H9 (cell line): Measurements from ENCODE around the gene CACNA2D3. TPM values are rescaled to one million over a fixed set of nuclear protein-coding genes. Genes with fewer than 3 reads are reported as not detected.

Experiments used
- DNase-seq: peaks from one replicate; pipeline ENCODE4 v3.0.0-alpha.2; 2017
- H2AFZ ChIP-seq: one replicate; pipeline ENCODE4 v1.6.1; 2013; ENCODE audit warnings: mild to moderate bottlenecking, low read length, control low read depth, moderate library complexity
- H2AK5ac ChIP-seq: 2 replicates; pipeline ENCODE4 v1.6.1; 2013; ENCODE audit warnings: low read length, control low read depth, mixed read lengths; ENCODE audit not compliant: insufficient read length
- H2BK120ac ChIP-seq: one replicate; pipeline ENCODE4 v1.6.1; 2013; ENCODE audit warnings: low read depth, mild to moderate bottlenecking, low read length, control low read depth, inconsistent platforms; ENCODE audit not compliant: poor library complexity, severe bottlenecking
- H2BK12ac ChIP-seq: 2 replicates; pipeline ENCODE4 v1.6.1; 2013; ENCODE audit warnings: low read length, control low read depth, mixed read lengths, low read depth; ENCODE audit not compliant: insufficient read length
- H2BK15ac ChIP-seq: 2 replicates; pipeline ENCODE4 v1.6.1; 2013; ENCODE audit warnings: low read depth, low read length, control low read depth
- H2BK20ac ChIP-seq: one replicate; pipeline ENCODE4 v1.6.1; 2013; ENCODE audit warnings: low read depth, mild to moderate bottlenecking, low read length, control low read depth, inconsistent platforms; ENCODE audit not compliant: poor library complexity, severe bottlenecking
- H2BK5ac ChIP-seq: 2 replicates; pipeline ENCODE4 v1.6.1; 2013; ENCODE audit warnings: low read length, control low read depth, mixed read lengths; ENCODE audit not compliant: insufficient read length
- H3K14ac ChIP-seq: 2 replicates; pipeline ENCODE4 v1.6.1; 2013; ENCODE audit warnings: low read length, control low read depth; ENCODE audit not compliant: insufficient read depth
- H3K18ac ChIP-seq: 2 replicates; pipeline ENCODE4 v1.6.1; 2013; ENCODE audit warnings: low read depth, mild to moderate bottlenecking, mixed read lengths, low read length, control low read depth; ENCODE audit not compliant: insufficient read length
- H3K23ac ChIP-seq: 2 replicates; pipeline ENCODE4 v1.6.1; 2013; ENCODE audit warnings: low read length, control low read depth, mixed read lengths, low read depth; ENCODE audit not compliant: insufficient read length
- H3K23me2 ChIP-seq: 2 replicates; pipeline ENCODE4 v1.6.1; 2013; ENCODE audit warnings: low read depth, mild to moderate bottlenecking, mixed read lengths, low read length, control low read depth; ENCODE audit not compliant: insufficient read length, poor library complexity, severe bottlenecking
- H3K27ac ChIP-seq: 2 replicates; pipeline ENCODE4 v1.5.1; 2013; ENCODE audit warnings: low read length, control low read depth, mixed read lengths, low read depth; ENCODE audit not compliant: insufficient read length
- H3K27me3 ChIP-seq: 2 replicates; pipeline ENCODE4 v1.6.1; 2013; ENCODE audit warnings: low read length, control low read depth, inconsistent platforms; ENCODE audit not compliant: insufficient read depth
- H3K4ac ChIP-seq: 2 replicates; pipeline ENCODE4 v1.6.1; 2013; ENCODE audit warnings: low read depth, mild to moderate bottlenecking, control low read depth, inconsistent platforms, low read length, moderate library complexity
- H3K4me1 ChIP-seq: 2 replicates; pipeline ENCODE4 v1.6.1; 2013; ENCODE audit warnings: low read length, control low read depth, inconsistent platforms; ENCODE audit not compliant: insufficient read depth
- H3K4me2 ChIP-seq: 2 replicates; pipeline ENCODE4 v1.6.1; 2013; ENCODE audit warnings: low read length, control low read depth, mixed read lengths; ENCODE audit not compliant: insufficient read length, insufficient read depth
- H3K56ac ChIP-seq: 2 replicates; pipeline ENCODE4 v1.6.1; 2013; ENCODE audit warnings: low read depth, mild to moderate bottlenecking, mixed read lengths, low read length, control low read depth; ENCODE audit not compliant: insufficient read length
- H3K79me1 ChIP-seq: 2 replicates; pipeline ENCODE4 v1.6.1; 2013; ENCODE audit warnings: low read depth, mild to moderate bottlenecking, moderate library complexity, low read length, control low read depth, inconsistent platforms; ENCODE audit not compliant: insufficient read depth, poor library complexity, severe bottlenecking
- H3K79me2 ChIP-seq: 2 replicates; pipeline ENCODE4 v1.6.1; 2013; ENCODE audit warnings: low read length, control low read depth, inconsistent platforms; ENCODE audit not compliant: insufficient read depth
- H3K9ac ChIP-seq: 2 replicates; pipeline ENCODE4 v1.6.1; 2013; ENCODE audit warnings: low read length, control low read depth, mixed read lengths; ENCODE audit not compliant: insufficient read length; ENCODE audit errors: extremely low read depth
- H3K9me3 ChIP-seq: one replicate; pipeline ENCODE4 v1.6.1; 2013; ENCODE audit warnings: low read depth, low read length, inconsistent platforms; ENCODE audit not compliant: control insufficient read depth
- H3T11ph ChIP-seq: one replicate; pipeline ENCODE4 v1.6.1; 2013; ENCODE audit warnings: mild to moderate bottlenecking, low read length, control low read depth, inconsistent platforms
- H4K20me1 ChIP-seq: one replicate; pipeline ENCODE4 v1.6.1; 2013; ENCODE audit not compliant: control insufficient read depth, insufficient read length, insufficient read depth
- H4K5ac ChIP-seq: 2 replicates; pipeline ENCODE4 v1.6.1; 2013; ENCODE audit warnings: low read depth, mild to moderate bottlenecking, mixed read lengths, low read length, control low read depth; ENCODE audit not compliant: insufficient read length
- H4K8ac ChIP-seq: replicated peaks from 2 replicates; pipeline ENCODE4 v1.6.1; 2013; ENCODE audit warnings: low read length, control low read depth, mixed read lengths, low read depth; ENCODE audit not compliant: insufficient read length
- H4K91ac ChIP-seq: 2 replicates; pipeline ENCODE4 v1.6.1; 2013; ENCODE audit warnings: low read depth, mild to moderate bottlenecking, moderate library complexity, mixed read lengths, low read length, control low read depth; ENCODE audit not compliant: insufficient read length
- H3K27ac Mint-ChIP-seq, 3 experiments: 2 replicates in 2 of 3; 3 replicates in 1 of 3; pipeline ENCODE4 v1.8.0; 2020 to 2021; ENCODE audit warnings: mixed read lengths in 3 of 3, mild to moderate bottlenecking in 1 of 3, moderate library complexity in 1 of 3
- H3K27me3 Mint-ChIP-seq: 2 replicates; pipeline ENCODE4 v1.8.0; 2021; ENCODE audit warnings: low read depth, mild to moderate bottlenecking, moderate library complexity, mixed read lengths
- H3K36me3 Mint-ChIP-seq, 3 experiments: 2 replicates in 2 of 3; 3 replicates in 1 of 3; pipeline ENCODE4 v1.8.0; 2020 to 2021; ENCODE audit warnings: low read depth in 3 of 3, mixed read lengths in 3 of 3; ENCODE audit not compliant: insufficient read depth in 1 of 3
- H3K4me1 Mint-ChIP-seq, 2 experiments: 2 replicates each; pipeline ENCODE4 v1.8.0; 2020; ENCODE audit warnings: mixed read lengths in 2 of 2
- H3K4me3 Mint-ChIP-seq, 2 experiments: 2 replicates in 1 of 2; 3 replicates in 1 of 2; pipeline ENCODE4 v1.8.0; 2020 to 2021; ENCODE audit warnings: mild to moderate bottlenecking in 2 of 2, mixed read lengths in 2 of 2, moderate library complexity in 1 of 2
- H3K9me3 Mint-ChIP-seq, 2 experiments: 2 replicates in 1 of 2; 3 replicates in 1 of 2; pipeline ENCODE4 v1.8.0; 2020; ENCODE audit warnings: mild to moderate bottlenecking in 2 of 2, mixed read lengths in 2 of 2, moderate library complexity in 1 of 2
- CTCF ChIP-seq: fragments of 200-600 bp; sonication (generic); conservative IDR thresholded peaks from 3 replicates; pipeline ENCODE4 v1.8.0; 2021; ENCODE audit warnings: antibody characterized with exemption, mild to moderate bottlenecking
- WGBS: extraction: QIAGEN DNeasy Blood & Tissue Kit; methylation state at CpG from one replicate; pipeline ENCODE4 v1.1.7; 2013; ENCODE audit warnings: missing lambda C conversion rate, low lambda C conversion rate, mixed read lengths; ENCODE audit not compliant: insufficient read length; ENCODE audit errors: extremely low coverage; 5-methylcytosine and 5-hydroxymethylcytosine counted together
- total RNA-seq: library from RNA; stranded (reverse); gene quantifications from 2 replicates; pipeline ENCODE4 v1.2.1, GENCODE V29; 2021

The CACNA2D3 gene
- total RNA-seq, 1 experiment from 2014 or later = 3.2 TPM

- Histone ChIP-seq H4K20me1 (no peaks in the 10 kb centered on the region), H3K27me3 (no peaks in the 10 kb centered on the region), H2BK12ac (no peak overlapping the region), H3K4ac (no peak overlapping the region), H2AK5ac (no peak overlapping the region), H3K14ac (no peak overlapping the region), H4K91ac (no peak overlapping the region), H4K5ac (no peak overlapping the region), H2AFZ (no peak overlapping the region), H4K8ac (no peak overlapping the region), H3K9me3 (no peaks in the 10 kb centered on the region), H3K79me2 (no peaks in the 10 kb centered on the region), H3K23ac (no peak overlapping the region), H2BK5ac (no peak overlapping the region), H2BK15ac (no peak overlapping the region), H3K56ac (no peak overlapping the region), H2BK20ac (no peak overlapping the region), H3T11ph (no peak overlapping the region), H2BK120ac (no peak overlapping the region), H3K9ac (no peak overlapping the region), H3K27ac (no peak overlapping the region), H3K4me1 (no peaks in the 10 kb centered on the region), H3K23me2 (no peaks in the 10 kb centered on the region), H3K79me1 (no peaks in the 10 kb centered on the region), H3K4me2 (no peak overlapping the region), H3K18ac (no peak overlapping the region)
- TF ChIP-seq CTCF = no peak
- Mint-ChIP-seq H3K4me3 (no peak overlapping the region), H3K27me3 (no peaks in the 10 kb centered on the region; the same call in 1 of the 2 replicates), H3K36me3 (no peaks in the 10 kb centered on the region), H3K27ac (no peak overlapping the region), H3K9me3 (no peaks in the 10 kb centered on the region), H3K4me1 (peaks cover 2 to 7% of the 10 kb centered on the region in 2 experiments)
- no CpG with 5 or more reads among the region's 5 CpGs for WGBS
- no peak for DNase-seq
Measured at GRCh38 chr3:54202651-54203248, 80.4 kb downstream of the CACNA2D3 start.
